Inflammatory macrophage treated with lipopolysaccharide for 4 hours (primary cell): ENCODE measurements around the gene LRRC72.
"Not testable (repeated sequence)": the region's sequence is repeated elsewhere in the genome, so short reads cannot be mapped to it uniquely, and the experiment has no call there.

Experiments used
- DNase-seq: peaks from one replicate; pipeline ENCODE4 v3.0.0-alpha.2; 2020

Gene LRRC72

DNA sequence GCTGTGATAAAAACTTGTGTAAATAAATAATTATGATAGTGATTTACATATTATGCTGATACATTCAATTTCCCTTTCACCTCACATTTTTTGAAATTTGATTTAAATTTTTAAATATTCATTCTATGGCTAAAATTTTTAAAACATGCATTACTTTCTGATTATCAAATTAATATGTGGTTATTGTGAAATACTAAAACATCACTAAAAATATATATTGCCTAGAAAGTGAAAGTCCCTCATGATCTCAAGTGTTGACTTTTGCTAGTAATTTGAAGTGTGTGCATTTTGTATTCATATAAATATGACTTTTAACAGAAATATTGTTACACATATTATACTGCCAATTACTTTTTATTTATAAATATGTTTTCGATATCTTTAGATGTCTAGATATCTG lies 3.1 kb downstream of the LRRC72 start:
- no peak for DNase-seq

DNA sequence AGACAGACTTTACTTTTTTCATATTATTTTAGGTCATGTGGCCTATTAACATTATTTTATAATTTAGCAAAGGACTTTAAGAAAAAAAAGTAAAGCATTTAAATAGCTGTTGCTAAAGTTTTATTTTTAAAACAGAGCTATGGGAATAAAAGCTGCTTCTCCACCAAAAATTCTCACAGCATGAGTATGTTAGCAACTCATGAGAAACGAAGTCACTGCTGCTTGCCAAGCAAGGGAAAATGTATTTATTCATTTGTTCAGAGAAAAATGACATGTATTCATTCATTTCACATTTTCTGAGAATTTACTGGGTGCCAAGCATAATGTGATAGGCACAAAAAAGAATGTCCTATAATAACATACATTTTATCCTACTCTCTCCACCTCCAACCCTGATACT lies 5.1 kb downstream of the LRRC72 start:
- DNase-seq: no peak

DNA sequence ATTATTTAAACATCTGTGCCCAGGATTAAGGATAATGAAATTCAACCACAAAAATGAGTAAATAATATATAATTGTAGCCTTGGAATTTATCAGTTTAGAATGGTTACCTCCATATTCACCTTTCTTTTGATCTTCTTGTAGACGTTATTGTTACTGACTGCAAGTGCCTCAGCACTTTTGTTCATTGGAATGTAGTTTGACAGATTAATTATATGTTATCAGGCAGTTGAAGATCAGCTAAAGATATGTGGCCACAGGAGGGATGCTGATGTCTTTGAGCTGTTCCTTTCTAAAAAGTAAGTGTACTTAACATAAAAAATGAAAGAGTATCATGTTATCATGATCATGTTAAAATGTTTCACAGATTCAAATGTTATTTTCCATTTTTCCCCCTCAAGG lies 5.6 kb downstream of the LRRC72 start:
- no peak for DNase-seq

DNA sequence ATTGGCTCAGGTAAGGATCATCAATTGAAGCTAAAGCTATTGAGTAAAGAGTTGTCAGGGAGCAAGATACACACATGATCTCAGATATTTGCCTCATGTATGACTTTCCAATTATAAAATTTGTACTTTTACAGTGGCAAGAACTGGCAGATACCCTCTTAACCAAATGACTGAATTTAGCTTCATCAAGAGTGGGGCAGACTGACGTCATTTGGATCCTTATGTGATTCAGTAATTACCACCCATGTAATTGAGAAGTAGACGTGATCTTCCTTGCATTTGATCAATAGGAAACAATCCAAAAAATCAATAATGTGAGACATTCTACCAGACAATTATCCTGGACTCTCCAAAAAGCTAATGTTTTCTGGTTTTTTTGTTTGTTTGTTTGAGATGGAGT lies 8.9 kb downstream of the LRRC72 start:
- DNase-seq: no peak

DNA sequence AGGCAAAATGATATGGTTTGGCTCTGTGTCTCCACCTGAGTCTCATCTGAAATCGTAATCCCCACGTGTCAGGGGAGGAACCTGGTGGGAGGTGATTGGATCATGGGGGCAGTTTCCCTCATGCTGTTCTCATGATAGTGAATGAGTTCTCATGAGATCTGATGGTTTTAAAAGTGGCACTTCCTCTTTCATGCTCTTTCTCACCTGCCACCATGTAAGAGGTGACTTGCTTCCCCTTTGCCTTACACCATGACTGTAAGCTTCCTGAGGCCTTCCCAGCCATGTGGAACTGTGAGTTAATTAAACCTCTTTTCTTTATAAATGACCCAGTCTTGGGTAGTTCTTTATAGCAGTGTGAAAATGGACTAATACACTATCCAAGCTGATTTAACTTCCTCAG lies 13.9 kb downstream of the LRRC72 start:
- not testable (repeated sequence) for DNase-seq

DNA sequence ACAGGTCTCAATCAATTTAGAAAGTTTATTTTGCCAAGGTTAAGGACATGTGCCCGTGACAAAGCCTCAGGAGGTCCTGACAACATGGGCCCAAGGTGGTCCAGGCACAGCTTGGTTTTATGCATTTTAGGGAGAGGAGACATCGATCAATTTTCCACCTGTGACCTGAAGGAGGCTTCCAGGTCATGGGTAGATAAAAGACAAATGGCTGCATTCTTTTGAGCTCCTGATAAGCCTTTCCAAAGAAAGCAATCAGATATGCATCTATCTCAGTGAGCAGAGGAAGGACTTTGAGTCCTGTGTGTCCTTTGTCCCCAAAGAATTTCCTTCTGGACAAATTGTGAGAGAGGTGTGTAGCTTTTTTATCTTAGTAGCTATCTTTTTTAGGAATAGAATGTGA lies 15.8 kb downstream of the LRRC72 start:
- no peak for DNase-seq

DNA sequence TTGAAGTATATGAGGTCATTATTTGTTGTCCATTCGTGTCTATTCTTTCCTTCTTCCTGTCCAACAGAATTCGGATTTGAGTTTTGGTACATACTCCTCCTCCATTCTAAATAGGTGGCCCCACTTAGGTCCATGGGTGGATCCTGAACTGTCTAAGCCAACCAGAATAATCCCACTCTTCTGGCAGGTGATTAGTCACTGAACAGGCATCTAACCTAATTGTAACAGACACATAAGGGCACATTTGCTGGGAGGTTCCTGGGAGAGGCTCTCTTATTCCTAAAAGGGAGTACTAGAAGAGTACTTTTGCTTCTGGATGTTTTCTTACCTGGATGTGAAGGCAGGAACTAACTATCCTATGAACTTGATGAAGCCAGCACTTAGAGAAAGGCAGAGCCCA lies 16.8 kb downstream of the LRRC72 start:
- DNase-seq: no peak

DNA sequence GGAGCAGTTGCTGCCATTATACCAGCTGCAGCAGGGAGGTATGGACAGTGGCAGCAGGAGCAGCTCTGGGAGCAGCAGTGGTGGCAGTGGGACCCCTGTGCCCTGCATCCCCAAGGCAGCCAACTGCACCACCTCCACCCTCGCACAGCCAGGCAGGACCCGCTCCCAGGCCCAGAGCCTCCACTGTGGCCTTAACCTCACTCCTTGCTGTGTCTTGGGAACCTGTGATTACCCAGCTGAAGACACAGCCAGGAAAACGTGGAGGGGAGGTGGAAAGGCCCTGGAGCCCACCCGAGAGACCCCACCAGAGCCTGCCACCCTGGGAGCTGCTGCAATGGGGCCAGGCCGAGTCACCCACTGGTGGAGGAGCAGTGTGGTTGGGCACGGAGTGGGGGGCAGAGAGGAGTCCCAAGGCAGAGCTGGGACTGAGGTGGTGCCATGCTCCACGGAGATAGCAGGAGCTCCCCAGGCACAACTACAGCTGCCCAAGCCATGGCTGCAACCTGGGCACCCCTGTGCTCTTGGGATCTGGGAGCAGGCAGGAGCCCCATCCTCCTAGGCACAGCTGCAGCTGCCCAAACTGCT lies 20.4 kb downstream of the LRRC72 start:
- no peak for DNase-seq

DNA sequence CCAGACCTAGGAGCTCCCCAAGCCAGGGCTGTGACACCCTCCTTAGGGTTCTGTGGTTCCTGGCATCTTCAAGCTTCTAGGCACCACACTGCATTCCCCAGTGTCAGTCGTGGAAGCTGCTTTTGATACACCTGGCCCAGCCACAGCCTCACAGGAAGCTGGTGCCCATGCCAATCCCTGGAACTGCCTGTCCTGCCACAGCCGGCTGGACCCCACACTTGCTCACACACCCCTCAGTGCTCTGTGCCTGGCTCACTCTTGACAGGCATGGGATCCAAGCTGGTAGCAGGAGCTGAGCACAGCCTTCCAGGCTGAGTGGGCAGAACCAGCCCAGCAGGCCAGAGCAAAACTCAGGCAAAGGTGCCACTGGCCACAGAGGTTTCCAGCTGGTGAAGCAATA lies 21.8 kb downstream of the LRRC72 start:
- no peak for DNase-seq

DNA sequence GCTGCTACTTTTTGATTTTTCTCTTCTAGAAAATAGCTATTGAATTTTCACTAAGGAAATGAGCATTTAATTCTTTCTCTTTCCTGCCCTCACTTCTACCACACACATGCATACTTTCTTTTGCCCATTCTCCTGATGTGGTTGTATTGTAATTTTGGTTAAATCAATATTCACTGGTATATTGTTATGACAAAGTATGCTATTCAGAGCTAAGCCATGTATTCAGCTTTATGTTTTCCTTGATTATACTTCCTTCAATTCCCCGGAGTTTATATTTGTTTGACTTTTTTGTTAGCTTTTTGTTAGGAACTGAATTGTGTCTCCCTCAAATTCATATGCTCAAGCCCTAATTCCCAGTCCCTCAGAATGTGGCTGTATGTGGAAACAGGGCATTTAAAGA lies 24.0 kb downstream of the LRRC72 start:
- no peak for DNase-seq

DNA sequence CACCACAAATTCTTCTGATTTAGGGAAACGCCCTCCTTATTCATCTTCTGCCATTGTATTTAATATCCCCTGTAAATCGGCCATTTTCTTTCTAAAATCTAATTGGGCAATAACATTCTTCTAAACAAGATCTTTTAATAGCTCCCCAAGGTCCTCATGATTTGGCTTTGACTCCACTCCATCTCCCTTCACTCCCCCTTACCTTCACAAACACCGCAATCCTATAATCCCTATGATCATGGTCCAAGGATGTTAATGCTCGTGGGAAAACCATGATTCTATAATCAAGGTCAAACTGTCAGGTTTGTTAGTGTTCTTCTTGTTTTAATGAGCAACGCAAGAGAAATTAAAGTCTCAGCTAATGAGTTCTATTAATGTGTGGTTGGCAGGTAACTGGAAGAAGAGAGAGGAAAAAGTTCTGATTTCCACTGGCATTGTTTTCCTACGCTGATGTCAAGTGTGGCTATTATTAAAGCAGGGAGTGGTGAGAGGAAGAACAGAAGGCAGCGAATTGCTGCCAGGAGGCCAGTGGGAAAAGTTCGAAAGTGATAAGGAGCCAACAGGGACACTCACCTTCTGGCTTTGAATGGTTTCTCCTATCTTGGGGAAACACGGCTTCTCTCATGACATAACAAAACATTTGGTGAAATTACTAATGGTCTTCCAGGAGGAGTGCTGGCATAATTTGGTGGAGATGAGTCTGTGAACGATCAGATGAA lies 28.1 kb downstream of the LRRC72 start:
- no peak for DNase-seq

DNA sequence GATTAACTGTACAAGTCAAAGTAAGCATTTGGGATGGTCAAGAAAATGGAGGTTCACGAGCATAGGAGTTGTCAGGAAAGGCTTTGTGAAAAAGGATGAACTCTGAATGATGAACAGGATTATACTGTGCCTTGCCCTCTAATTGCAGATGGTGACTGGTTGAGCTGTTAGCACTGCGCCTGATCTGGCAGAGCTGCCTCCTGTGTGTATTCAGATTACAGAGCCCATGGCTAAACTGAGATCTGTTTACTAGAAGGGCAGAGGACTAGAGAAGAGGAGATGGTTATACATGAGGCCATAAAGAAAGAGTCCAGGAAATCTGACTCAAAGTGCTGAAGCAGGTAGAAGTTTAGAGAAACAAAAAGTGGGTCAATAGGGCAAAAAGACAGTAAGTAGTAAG lies 29.7 kb downstream of the LRRC72 start:
- DNase-seq: no peak

DNA sequence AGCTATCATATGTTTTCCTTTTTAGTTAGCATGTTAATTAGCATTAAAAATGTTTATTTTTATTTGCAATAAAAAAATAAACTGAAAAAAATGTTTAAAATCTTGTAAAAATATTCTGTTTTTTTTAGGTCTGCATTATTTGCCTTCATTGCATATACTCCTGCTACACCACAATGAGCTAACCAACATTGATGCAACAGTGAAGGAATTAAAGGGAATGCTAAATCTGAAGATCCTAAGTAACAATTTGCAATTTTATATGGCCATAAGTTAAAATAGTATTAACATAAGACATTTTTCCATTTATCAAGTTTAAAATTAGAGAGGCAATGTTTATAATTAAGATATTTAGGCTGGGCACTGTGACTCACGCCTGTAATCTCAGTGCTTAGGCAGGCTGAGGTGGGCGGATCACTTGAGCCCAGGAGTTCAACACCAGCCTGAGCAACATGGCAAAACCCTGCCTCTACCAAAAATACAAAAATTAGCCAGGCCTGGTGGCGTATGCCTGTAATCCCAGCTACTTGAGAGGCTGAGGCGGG lies 32.2 kb downstream of the LRRC72 start:
- no peak for DNase-seq

DNA sequence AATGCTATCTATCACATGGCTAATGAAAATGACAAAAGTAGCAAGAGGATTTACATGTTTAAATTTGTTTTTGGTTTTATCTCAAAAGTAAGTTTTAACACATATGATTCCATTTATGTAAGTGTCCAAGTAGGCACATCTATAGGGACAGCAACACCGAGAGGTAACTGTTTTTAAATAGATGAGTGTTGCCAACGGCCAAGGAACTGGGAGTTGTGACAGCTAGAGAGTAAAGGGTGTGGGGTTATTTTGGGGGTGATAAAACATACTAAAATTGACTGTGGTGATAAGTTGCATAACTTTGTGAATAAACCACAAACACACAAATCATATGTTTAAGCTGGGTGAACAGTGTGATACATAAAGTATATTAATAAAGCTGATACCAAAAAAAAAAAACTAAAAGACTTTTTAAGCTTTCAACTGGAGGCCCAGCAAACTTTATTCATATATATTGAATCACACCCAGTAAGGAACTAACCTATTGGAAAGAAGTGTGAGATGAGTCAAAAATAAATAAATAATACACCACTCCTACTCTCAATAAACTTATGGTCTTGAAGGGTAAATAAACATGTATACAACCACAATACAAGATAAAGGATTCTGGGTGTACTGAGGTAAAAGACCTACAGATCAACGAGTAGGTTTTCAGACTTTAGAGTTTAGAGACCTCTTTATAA lies 33.0 kb downstream of the LRRC72 start:
- DNase-seq: no peak

DNA sequence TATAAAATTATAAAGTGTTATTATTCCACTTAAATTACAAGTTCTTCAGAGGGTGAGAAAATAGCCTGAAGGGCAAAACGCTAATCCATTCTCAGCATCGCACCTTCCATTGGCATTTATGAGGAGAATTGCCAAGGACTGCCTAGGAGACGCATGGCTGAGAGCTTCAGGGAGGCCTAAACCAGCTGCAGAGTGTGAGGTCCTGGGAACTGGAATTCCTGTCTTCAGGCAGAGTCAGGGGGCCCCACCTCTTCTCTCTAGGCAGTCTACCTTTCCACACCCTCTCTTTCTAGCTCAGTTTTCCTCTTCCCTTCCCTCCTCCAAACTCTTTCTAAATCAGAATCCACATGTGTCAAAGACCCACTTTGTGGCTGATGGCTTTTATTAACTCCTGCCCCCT lies 35.3 kb downstream of the LRRC72 start:
- DNase-seq: no peak

DNA sequence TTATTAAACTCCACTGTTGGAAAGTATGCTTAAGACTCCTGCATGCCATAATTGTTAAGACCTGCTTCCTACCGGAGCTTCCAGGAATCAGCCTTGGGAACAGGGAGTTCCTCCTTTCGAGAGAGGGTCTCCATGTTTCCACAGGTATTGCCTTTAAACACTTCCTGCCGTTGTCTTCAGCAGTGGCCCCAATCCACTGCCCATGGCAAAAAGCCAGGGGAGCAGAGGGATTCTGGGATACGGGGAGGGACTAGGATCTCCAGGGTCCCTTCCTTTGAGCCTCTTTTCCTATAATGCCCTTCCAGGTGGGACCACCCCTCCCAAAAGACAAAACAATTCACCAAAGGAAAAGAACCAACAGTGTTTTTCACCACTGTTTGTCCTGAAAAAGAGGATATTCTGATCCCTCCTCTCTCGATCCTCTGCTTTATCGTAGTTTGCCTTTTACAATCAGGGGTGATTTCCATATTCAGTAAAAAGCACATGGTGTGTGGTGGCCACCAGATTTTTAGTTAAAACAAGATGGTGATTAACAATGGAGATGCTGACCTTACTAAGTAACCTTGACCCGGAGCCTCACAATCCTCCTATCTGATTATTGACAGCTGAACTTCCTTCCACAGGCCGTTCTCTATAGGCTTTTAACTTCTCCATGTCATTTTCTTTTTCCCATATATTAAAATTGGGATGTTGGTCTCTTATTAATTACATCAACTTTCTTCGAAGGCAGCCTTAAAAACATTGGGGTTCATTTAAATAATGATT lies 36.0 kb downstream of the LRRC72 start:
- DNase-seq: no peak

DNA sequence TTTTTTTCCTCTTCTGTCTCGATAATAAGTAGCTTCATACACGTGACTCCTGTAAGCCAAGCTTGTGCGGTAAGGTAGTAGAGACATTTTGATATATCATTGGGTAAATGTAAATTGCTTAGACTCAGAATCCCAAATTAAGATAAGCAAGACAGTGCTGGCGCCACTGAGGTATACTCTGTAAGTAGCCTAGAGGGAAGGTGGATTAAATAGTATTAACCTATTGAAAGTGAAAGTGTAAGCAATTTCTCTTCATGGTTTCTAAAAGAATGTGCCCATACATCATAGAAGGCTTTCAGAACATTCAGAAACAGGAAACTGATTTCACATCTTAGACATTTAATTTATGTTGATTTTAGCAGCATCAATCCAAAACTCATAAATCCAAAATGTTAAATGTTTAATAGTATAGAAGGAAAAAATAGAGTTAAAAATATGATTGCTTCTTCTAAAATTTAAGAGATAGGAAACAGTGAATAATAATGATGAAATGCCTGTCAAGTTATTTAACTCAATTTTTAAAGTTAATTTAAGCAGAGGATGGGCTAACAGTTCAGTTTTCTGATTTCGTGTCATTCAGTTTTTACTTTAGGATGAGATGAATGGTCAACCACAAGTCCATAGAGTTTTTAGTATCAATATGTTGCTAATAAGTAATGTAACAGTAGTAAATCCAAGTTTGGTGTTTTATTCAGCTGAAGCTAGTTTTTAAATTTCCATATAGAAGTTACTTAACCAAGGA lies 36.8 kb downstream of the LRRC72 start:
- DNase-seq: peak; percentile 64

DNA sequence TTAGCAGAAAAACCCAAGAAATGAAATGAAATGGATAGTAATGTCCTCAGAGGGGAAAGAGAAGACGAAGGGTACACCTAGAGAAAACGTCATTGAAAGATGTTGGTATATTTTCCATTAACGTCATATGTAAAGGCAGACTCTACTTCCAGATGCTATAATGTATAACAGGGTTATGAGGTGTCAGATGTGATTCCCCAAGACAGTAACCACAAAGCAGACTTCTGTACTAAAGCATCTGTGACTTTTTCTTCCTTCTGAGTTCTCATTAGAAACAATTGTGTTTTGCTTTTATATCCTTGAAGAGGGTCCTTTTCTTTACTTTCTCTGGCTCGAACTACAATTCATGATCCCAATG lies 37.4 kb downstream of the LRRC72 start:
- no peak for DNase-seq

DNA sequence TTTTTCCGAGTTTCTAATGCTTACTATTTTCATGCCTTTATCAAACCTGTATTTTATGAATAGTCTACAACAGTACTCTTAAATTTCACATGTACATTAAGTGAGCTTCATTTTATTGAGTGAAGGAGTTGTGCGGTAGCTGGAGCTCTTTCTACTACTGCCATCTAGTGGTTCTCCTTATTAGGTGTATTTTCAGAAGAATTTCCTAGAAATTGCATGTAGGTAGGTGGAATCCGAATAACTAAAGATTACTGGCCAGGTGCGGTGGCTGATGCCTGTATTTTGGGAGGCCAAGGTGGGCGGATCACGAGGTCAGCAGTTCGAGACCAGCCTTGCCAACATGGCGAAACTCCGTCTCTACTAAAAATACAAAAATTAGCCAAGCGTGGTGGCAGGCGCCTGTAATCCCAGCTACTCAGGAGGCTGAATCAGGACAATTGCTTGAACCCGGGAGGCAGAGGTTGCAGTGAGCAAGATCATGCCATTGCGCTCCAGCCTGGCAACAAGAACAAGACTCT lies 38.3 kb downstream of the LRRC72 start:
- peak; percentile 40 for DNase-seq

DNA sequence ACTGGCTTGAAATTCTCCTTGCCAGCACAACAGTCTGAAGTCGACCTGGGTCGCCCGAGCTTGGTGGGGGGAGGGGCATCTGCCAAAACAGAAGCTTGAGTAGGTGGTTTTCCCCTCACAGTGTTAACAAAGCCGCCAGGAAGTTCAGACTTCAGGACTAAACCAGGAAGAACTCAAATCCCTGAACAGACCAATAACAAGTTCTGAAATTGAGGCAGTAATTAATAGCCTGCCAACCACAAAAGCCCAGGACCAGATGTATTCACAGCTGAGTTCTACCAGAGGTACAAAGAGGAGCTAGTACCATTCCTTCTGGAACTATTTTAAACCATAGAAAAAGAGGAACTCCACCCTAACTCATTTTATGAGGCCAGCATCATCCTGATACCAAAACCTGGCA lies 45.3 kb downstream of the LRRC72 start:
- DNase-seq: no peak

DNA sequence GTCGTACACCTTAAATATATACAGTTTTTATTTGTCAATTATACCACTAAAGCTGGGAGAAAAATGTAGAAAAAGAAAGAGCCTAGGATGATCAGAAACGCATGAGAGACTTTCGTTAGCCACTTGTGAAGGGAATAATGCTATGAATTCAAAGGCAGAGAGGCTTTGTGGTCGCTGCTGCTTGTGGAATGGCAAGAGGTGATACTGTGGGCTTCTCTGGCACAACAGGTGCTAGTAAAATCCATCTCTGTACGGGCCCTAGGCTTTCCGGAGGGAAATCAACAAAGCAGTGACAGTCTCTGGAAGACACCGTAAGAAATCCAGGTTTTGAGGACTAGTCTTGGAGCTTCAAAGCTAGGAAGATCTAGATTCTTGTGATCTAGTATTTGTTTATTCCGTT lies 52.6 kb downstream of the LRRC72 start:
- DNase-seq: no peak

DNA sequence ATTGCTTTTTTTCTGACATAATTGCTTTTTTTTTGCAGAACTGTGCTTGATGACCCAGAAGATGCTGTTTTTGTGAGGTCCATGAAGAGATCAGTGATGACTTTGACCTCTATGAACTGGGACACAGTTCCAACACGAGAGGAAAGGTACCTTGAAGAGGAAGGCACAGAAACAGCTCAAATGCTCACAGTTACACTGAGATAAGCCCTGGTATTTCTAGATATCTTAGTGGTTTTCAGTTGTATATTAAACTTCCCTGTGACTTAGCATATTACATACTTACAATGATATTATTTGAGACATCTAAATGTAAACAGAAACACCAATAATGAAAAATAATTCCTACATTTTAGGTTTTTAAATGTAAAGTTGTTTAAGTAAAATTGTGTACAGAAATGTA lies 54.7 kb downstream of the LRRC72 start:
- no peak for DNase-seq

DNA sequence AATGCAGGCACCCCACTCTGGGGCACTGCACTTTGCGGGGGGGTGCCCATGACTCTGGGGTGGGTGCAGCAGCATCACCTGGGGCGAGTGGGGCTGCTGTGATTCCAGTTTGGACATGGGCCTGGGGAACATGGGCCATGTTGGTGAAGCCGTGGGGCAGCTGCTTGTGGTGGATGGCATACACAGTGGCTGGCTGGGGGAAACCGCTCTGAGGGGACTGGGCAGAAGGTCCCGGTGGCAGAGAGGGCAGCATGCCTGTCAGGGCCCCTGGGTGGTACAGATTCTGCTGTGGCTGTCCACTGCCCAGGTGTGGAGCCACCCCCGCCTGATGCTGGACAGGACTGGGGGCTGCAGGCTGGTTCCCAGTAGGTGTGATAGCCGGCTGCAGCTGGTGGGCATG lies 57.2 kb downstream of the LRRC72 start:
- DNase-seq: no peak
